Measurements from ENCODE around the gene JAG2.

DNA sequence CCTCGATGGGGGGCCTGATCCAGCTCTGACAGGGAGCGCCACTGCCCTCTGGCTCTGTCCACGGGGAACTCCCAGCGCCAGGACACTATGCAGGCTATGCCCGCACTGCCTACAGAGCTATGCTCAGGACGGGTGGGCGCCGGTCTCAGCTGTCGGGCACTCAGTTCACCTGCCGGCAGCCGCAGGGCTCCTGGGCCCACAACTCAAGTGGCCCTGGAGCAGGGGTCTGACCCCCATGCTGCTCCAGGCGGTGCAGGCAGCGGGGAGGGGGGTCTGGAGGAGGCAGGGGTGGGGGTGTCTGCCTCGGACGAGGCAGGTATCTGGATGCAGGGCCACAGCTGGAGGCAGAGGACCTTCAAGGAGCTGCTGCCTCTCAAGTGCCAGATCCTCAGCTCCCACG lies 41.1 kb upstream of the JAG2 start:
- TF ChIP-seq, protein P1, sequence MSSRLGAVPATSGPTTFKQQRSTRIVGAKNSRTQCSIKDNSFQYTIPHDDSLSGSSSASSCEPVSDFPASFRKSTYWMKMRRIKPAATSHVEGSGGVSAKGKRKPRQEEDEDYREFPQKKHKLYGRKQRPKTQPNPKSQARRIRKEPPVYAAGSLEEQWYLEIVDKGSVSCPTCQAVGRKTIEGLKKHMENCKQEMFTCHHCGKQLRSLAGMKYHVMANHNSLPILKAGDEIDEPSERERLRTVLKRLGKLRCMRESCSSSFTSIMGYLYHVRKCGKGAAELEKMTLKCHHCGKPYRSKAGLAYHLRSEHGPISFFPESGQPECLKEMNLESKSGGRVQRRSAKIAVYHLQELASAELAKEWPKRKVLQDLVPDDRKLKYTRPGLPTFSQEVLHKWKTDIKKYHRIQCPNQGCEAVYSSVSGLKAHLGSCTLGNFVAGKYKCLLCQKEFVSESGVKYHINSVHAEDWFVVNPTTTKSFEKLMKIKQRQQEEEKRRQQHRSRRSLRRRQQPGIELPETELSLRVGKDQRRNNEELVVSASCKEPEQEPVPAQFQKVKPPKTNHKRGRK (CRISPR knock-in tag; IDR thresholded peaks at IDR 0.05; ENCODE audit: borderline replicate concordance), result no peak
- TF ChIP-seq, protein P2, sequence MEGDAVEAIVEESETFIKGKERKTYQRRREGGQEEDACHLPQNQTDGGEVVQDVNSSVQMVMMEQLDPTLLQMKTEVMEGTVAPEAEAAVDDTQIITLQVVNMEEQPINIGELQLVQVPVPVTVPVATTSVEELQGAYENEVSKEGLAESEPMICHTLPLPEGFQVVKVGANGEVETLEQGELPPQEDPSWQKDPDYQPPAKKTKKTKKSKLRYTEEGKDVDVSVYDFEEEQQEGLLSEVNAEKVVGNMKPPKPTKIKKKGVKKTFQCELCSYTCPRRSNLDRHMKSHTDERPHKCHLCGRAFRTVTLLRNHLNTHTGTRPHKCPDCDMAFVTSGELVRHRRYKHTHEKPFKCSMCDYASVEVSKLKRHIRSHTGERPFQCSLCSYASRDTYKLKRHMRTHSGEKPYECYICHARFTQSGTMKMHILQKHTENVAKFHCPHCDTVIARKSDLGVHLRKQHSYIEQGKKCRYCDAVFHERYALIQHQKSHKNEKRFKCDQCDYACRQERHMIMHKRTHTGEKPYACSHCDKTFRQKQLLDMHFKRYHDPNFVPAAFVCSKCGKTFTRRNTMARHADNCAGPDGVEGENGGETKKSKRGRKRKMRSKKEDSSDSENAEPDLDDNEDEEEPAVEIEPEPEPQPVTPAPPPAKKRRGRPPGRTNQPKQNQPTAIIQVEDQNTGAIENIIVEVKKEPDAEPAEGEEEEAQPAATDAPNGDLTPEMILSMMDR (IDR thresholded peaks at IDR 0.05), result no peak
- TF ChIP-seq MXD4 (CRISPR knock-in tag; IDR thresholded peaks at IDR 0.05; ENCODE audit: borderline replicate concordance) (no peak), JUN (CRISPR knock-in tag; IDR thresholded peaks at IDR 0.05) (no peak), NR3C1 (CRISPR knock-in tag; conservative IDR thresholded peaks at IDR 0.05; ENCODE audit: low read depth) (no peak), TEAD4 (CRISPR knock-in tag; IDR thresholded peaks at IDR 0.05) (no peak), ZNF263 (CRISPR knock-in tag; IDR thresholded peaks at IDR 0.05; ENCODE audit: low read depth) (no peak), NR2C2 (CRISPR knock-in tag; IDR thresholded peaks at IDR 0.05) (no peak), NFE2L1 (CRISPR knock-in tag; IDR thresholded peaks at IDR 0.05) (no peak), CREB1 (CRISPR knock-in tag; IDR thresholded peaks at IDR 0.05) (no peak), TCF7 (CRISPR knock-in tag; IDR thresholded peaks at IDR 0.05; ENCODE audit: low read depth) (no peak)
- TF ChIP-seq, protein P3, sequence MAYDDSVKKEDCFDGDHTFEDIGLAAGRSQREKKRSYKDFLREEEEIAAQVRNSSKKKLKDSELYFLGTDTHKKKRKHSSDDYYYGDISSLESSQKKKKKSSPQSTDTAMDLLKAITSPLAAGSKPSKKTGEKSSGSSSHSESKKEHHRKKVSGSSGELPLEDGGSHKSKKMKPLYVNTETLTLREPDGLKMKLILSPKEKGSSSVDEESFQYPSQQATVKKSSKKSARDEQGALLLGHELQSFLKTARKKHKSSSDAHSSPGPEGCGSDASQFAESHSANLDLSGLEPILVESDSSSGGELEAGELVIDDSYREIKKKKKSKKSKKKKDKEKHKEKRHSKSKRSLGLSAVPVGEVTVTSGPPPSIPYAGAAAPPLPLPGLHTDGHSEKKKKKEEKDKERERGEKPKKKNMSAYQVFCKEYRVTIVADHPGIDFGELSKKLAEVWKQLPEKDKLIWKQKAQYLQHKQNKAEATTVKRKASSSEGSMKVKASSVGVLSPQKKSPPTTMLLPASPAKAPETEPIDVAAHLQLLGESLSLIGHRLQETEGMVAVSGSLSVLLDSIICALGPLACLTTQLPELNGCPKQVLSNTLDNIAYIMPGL (CRISPR knock-in tag; IDR thresholded peaks at IDR 0.05), result no peak

Data from WTC11 (cell line).